Measurements from ENCODE around the gene SLC39A11.
"Not testable (repeated sequence)": the region's sequence is repeated elsewhere in the genome, so short reads cannot be mapped to it uniquely, and the experiment has no call there.

Gene SLC39A11

GRCh38 chr17:73072219-73072962 lies 20.1 kb downstream of the SLC39A11 start:
- DNase-seq (ENCODE audit: low read depth in 3 of 3, low spot score in 1 of 3) = no peak

- DNase-seq (ENCODE audit: low read depth in 3 of 3, low spot score in 1 of 3) = no peak
These were observed 21.2 kb downstream of the SLC39A11 start for GRCh38 chr17:73071066-73071999.

- DNase-seq (ENCODE audit: low read depth in 3 of 3, low spot score in 1 of 3) = no peak
These were observed 22.6 kb downstream of the SLC39A11 start for GRCh38 chr17:73069841-73070240.

- no peak for DNase-seq (ENCODE audit: low read depth in 3 of 3, low spot score in 1 of 3)
These were observed 23.2 kb downstream of the SLC39A11 start for GRCh38 chr17:73069164-73069770.

- DNase-seq (ENCODE audit: low read depth in 3 of 3, low spot score in 1 of 3) = no peak
These were observed 23.9 kb downstream of the SLC39A11 start for GRCh38 chr17:73068322-73069153.

- not testable (repeated sequence) for DNase-seq (ENCODE audit: low read depth in 3 of 3, low spot score in 1 of 3)
These were observed 24.8 kb downstream of the SLC39A11 start for GRCh38 chr17:73067699-73068098.

GRCh38 chr17:73067075-73067474 lies 25.4 kb downstream of the SLC39A11 start:
- DNase-seq (ENCODE audit: low read depth in 3 of 3, low spot score in 1 of 3) = no peak

- no peak for DNase-seq (ENCODE audit: low read depth in 3 of 3, low spot score in 1 of 3)
These were observed 26.2 kb downstream of the SLC39A11 start for GRCh38 chr17:73066148-73066884.

GRCh38 chr17:73065376-73065775 lies 27.1 kb downstream of the SLC39A11 start:
- no peak for DNase-seq (ENCODE audit: low read depth in 3 of 3, low spot score in 1 of 3)

- no peak for DNase-seq (ENCODE audit: low read depth in 3 of 3, low spot score in 1 of 3)
These were observed 28.2 kb downstream of the SLC39A11 start for GRCh38 chr17:73064084-73064938.

- no peak for DNase-seq (ENCODE audit: low read depth in 3 of 3, low spot score in 1 of 3)
These were observed 29.8 kb downstream of the SLC39A11 start for GRCh38 chr17:73062726-73063125.

- no peak for DNase-seq (ENCODE audit: low read depth in 3 of 3, low spot score in 1 of 3)
These were observed 31.3 kb downstream of the SLC39A11 start for GRCh38 chr17:73061161-73061560.

- DNase-seq (ENCODE audit: low read depth in 3 of 3, low spot score in 1 of 3) = no peak
These were observed 31.8 kb downstream of the SLC39A11 start for GRCh38 chr17:73060721-73061120.

- not testable (repeated sequence) for DNase-seq (ENCODE audit: low read depth in 3 of 3, low spot score in 1 of 3)
These were observed 32.8 kb downstream of the SLC39A11 start for GRCh38 chr17:73059713-73060112.

- DNase-seq (ENCODE audit: low read depth in 3 of 3, low spot score in 1 of 3) = no peak
These were observed 34.5 kb downstream of the SLC39A11 start for GRCh38 chr17:73058022-73058421.

GRCh38 chr17:73057196-73057595 lies 35.3 kb downstream of the SLC39A11 start:
- DNase-seq (ENCODE audit: low read depth in 3 of 3, low spot score in 1 of 3) = no peak

GRCh38 chr17:73052923-73053322 lies 39.6 kb downstream of the SLC39A11 start:
- no peak for DNase-seq (ENCODE audit: low read depth in 3 of 3, low spot score in 1 of 3)

GRCh38 chr17:73050797-73051196 lies 41.7 kb downstream of the SLC39A11 start:
- no peak for DNase-seq (ENCODE audit: low read depth in 3 of 3, low spot score in 1 of 3)

GRCh38 chr17:73048170-73048569 lies 44.3 kb downstream of the SLC39A11 start:
- DNase-seq (ENCODE audit: low read depth in 3 of 3, low spot score in 1 of 3) = no peak

Data from stimulated activated CD4-positive, alpha-beta T cell treated with anti-CD3 and anti-CD28 coated beads, TNF-alpha, amount 100 ng/mL, for 1 hour (primary cell).